ENCODE results near the gene SEC23IP. TPM values are rescaled to one million over a fixed set of nuclear protein-coding genes. Genes with fewer than 3 reads are reported as not detected.
"Not testable (repeated sequence)": the region's sequence is repeated elsewhere in the genome, so short reads cannot be mapped to it uniquely, and the experiment has no call there.

The SEC23IP gene
- total and polyA plus RNA-seq, 9 donors: 23.0 to 50.0 (median 40.5) TPM

DNA sequence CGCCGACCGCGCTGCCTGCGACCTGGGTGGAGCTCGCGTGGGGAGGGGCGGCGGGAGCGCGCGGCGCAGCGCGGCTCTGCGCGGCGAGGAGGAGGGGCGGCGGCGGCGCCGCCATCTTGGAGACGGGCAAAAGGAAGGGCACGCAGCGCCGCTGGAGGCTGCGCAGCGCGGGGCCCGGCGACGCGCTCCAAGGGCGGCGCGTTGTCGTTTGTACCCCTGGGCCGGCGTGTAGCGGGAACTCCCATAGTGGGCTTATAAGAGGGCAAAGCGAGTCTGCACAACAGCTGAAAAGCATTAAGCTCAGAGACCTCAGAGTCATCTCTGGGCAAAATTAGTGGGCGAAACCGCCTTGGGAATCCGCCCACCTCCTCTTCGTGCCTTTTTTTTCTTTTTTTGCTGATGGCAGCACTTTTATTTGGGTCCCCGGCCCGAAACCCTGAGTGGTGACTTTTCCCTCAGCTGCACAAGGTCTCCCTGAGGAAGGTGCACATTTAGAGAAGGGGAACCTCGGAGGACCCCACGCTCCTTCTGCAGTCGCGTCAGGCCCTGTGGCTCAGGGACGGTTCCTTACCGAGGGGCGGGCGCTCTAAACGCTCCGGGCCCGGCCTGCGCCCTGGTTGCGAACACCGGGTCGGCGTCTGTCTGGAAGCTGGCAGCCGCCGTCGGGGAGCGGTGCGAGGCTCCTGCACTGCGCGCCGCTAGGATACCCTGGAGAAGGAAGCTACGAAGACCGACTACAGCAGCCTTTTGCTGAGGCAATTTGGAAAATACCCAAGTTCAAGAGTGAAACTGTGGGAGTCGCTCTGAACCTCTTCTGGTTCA, 19.5 kb upstream of the SEC23IP start:
- Histone ChIP-seq H3K27me3 (ENCODE audit: control insufficient read depth, insufficient read depth, low read length) (no peaks in the 10 kb centered on the region), H3K9me3 (replicated peaks; ENCODE audit: control insufficient read depth, low read depth, low read length) (no peaks in the 10 kb centered on the region), H3K4me1 (ENCODE audit: control insufficient read depth, insufficient read depth, low read length) (peaks cover 11% of the 10 kb centered on the region), H3K4me3 (ENCODE audit: low read length) (peak overlapping the region; percentile 85), H3K36me3 (ENCODE audit: control insufficient read depth, insufficient read depth, low read length) (no peaks in the 10 kb centered on the region), H3K27ac (ENCODE audit: low read length) (peak overlapping the region; percentile 95)
- under 1% methylated on average over 70 of the region's 75 CpGs for WGBS (ENCODE audit: insufficient coverage)
- peak; percentile 96 for DNase-seq

DNA sequence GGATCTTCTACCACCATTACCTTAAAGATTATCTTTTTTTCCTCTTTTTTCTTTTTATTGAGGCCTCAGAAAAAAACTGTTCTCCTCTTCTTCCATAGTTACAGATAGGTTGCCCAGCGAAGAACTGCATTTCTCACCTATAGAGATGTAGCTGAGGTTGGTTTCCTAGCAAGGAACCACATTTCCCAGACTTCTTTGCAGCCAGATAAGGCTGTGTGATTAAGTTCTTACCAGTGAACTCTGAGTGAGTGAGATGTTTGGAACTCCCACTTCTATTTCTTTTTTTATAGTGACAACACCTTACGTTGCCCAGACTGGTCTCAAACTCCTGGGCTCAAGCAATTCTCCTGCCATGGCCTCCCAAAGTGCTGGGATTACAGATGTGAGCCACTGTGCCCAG, 14.0 kb upstream of the SEC23IP start:
- no peaks in the 10 kb centered on the region for H3K36me3 ChIP-seq (ENCODE audit: control insufficient read depth, insufficient read depth, low read length)
- H3K4me1 ChIP-seq (ENCODE audit: control insufficient read depth, insufficient read depth, low read length): peaks cover 4% of the 10 kb centered on the region
- DNase-seq: no peak
- no peaks in the 10 kb centered on the region for H3K9me3 ChIP-seq (replicated peaks; ENCODE audit: control insufficient read depth, low read depth, low read length)
- no peak overlapping the region for H3K4me3 ChIP-seq (ENCODE audit: low read length)
- no peaks in the 10 kb centered on the region for H3K27me3 ChIP-seq (ENCODE audit: control insufficient read depth, insufficient read depth, low read length)
- no peak overlapping the region for H3K27ac ChIP-seq (ENCODE audit: low read length)
- WGBS (ENCODE audit: insufficient coverage): no CpG with 5 or more reads among the region's 2 CpGs

DNA sequence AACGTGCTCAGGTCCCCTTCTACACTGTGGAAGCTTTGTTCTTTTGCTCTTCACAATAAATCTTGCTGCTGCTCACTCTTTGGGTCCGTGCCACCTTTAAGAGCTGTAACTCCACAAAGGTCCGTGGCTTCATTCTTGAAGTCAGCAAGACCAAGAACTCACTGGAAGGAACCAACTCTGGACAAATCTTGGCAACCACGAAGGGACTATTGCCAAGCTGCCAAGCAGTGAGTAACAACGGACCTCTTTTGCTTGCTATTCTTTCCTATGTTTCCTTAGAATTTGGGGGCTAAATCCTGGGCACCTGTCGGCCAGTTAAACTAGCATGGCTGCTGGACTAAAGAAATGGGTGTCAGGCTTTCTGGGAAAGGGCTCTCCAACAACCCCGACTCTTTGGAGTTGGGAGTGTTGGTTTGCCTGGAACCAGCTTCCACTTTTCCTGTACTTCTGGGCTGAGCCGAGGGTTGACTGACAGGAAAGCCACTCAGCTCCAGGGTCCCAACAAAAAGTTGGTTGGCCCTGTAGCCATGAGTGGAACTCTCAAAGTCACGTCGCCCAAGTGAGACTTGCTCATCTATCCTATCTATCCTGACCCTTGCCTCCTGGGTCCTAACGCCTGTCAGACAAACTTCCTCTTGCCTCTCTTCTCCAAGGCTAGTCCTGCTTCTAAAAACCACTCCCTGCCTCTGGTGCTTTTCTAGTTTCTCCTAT, 8.5 kb upstream of the SEC23IP start:
- H3K27me3 ChIP-seq (ENCODE audit: control insufficient read depth, insufficient read depth, low read length); DNase-seq; H3K9me3 ChIP-seq (replicated peaks; ENCODE audit: control insufficient read depth, low read depth, low read length); H3K4me1 ChIP-seq (ENCODE audit: control insufficient read depth, insufficient read depth, low read length); H3K4me3 ChIP-seq (ENCODE audit: low read length); H3K36me3 ChIP-seq (ENCODE audit: control insufficient read depth, insufficient read depth, low read length); H3K27ac ChIP-seq (ENCODE audit: low read length): not testable (repeated sequence)
- WGBS (ENCODE audit: insufficient coverage): 80% methylated on average over 9 of the region's 11 CpGs

DNA sequence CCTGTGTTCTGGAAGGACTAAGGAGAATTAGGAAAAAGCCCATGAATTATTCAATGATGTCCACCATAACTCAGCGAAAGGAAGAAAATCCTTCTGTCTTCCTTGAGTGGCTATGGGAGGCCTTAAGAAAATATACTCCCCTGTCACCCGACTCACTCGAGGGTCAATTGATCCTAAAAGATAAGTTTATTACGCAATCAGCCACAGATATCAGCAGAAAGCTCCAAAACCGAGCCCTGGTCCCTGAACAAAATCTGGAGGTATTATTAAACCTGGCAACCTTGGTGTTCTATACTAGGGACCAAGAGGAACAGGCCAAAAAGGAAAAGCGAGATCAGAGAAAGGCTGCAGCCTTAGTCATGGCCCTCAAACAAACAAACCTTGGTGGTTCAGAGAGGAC, 6.5 kb upstream of the SEC23IP start:
- H3K36me3 ChIP-seq (ENCODE audit: control insufficient read depth, insufficient read depth, low read length); H3K27ac ChIP-seq (ENCODE audit: low read length); H3K9me3 ChIP-seq (replicated peaks; ENCODE audit: control insufficient read depth, low read depth, low read length); H3K4me3 ChIP-seq (ENCODE audit: low read length); DNase-seq; H3K4me1 ChIP-seq (ENCODE audit: control insufficient read depth, insufficient read depth, low read length); H3K27me3 ChIP-seq (ENCODE audit: control insufficient read depth, insufficient read depth, low read length): not testable (repeated sequence)
- 63% methylated on average over 2 of the region's 6 CpGs for WGBS (ENCODE audit: insufficient coverage)

DNA sequence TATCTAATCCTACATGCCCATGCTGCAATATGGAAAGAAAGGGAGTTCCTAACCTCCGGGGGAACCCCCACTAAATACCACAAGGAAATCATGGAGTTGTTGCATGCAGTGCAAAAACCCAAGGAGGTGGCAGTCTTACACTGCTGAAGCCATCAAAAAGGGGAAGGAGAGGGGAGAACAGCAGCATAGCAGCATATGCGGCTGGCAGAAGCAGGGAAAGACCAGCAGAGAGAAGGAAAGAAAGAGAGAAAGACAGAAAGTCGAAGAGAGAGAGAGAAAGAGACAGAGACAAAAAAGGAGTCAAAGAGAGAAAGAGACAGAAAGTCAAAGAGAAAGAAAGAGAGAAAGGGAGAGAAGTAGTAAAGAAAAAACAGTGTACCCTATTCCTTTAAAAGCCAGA, 3.8 kb upstream of the SEC23IP start:
- not testable (repeated sequence) for H3K27ac ChIP-seq (ENCODE audit: low read length); H3K36me3 ChIP-seq (ENCODE audit: control insufficient read depth, insufficient read depth, low read length); DNase-seq; H3K4me3 ChIP-seq (ENCODE audit: low read length); H3K9me3 ChIP-seq (replicated peaks; ENCODE audit: control insufficient read depth, low read depth, low read length); H3K27me3 ChIP-seq (ENCODE audit: control insufficient read depth, insufficient read depth, low read length)
- peaks cover 11% of the 10 kb centered on the region for H3K4me1 ChIP-seq (ENCODE audit: control insufficient read depth, insufficient read depth, low read length)
- 85% methylated on average over 2 of the region's 3 CpGs for WGBS (ENCODE audit: insufficient coverage)

DNA sequence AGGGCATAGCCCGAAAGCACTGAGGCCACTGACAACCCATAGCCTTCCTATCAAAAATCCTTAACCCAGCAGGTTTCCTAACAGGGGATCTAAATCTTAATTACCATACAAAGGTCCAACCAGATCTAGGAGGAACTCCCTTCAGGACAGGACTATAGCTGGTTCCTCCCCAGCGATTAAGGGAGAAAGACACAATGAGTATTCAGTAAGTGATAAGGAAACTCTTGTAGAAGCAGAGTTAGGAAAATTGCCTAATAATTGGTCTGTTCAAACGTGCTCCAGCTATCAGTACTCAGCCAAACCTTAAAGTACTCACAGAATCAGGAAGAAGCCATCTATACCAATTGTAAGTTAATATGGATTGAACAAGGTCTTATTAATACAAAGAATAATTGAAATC, 3.3 kb upstream of the SEC23IP start:
- WGBS (ENCODE audit: insufficient coverage): 60% methylated on average over 1 of the region's 3 CpGs
- not testable (repeated sequence) for H3K27me3 ChIP-seq (ENCODE audit: control insufficient read depth, insufficient read depth, low read length); H3K27ac ChIP-seq (ENCODE audit: low read length)

DNA sequence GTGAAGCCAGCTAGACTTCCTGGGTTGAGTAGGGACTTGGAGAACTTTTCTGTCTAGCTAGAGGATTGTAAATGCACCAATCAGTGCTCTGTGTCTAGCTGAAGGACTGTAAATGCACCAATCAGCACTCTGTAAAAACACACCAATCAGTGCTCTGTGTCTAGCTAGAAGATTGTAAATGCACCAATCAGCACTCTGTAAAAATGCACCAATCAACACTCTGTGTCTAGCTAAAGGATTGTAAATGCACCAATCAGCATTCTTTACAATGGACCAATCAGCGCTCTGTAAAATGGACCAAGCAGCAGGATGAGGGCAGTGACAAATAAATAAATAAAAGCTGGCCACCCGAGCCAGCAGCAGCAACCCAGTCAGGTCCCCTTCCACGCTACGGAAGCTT, 2.2 kb upstream of the SEC23IP start:
- not testable (repeated sequence) for H3K4me3 ChIP-seq (ENCODE audit: low read length); H3K9me3 ChIP-seq (replicated peaks; ENCODE audit: control insufficient read depth, low read depth, low read length); H3K36me3 ChIP-seq (ENCODE audit: control insufficient read depth, insufficient read depth, low read length); H3K27me3 ChIP-seq (ENCODE audit: control insufficient read depth, insufficient read depth, low read length); H3K27ac ChIP-seq (ENCODE audit: low read length); DNase-seq
- H3K4me1 ChIP-seq (ENCODE audit: control insufficient read depth, insufficient read depth, low read length): peaks cover 13% of the 10 kb centered on the region
- WGBS (ENCODE audit: insufficient coverage): 100% methylated on average over 3 of the region's 4 CpGs

More for the DNA sequence above, 3.3 kb upstream of the SEC23IP start:
- not testable (repeated sequence) for H3K36me3 ChIP-seq (ENCODE audit: control insufficient read depth, insufficient read depth, low read length); H3K9me3 ChIP-seq (replicated peaks; ENCODE audit: control insufficient read depth, low read depth, low read length); DNase-seq; H3K4me3 ChIP-seq (ENCODE audit: low read length)
- peaks cover 13% of the 10 kb centered on the region for H3K4me1 ChIP-seq (ENCODE audit: control insufficient read depth, insufficient read depth, low read length)

DNA sequence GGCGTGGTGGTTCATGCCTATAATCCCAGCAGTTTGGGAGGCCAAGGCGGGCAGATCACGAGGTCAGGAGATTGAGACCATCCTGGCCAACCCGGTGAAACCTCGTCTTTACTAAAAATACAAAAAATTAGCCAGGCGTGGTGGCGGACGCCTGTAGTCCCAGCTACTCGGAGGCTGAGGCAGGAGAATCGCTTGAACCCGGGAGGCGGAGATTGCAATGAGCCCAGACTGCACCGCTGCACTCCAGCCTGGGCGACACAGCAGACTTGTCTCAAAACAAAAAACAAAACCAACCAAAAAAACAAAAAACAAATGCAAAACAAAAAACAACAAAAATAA, 712 bp upstream of the SEC23IP start:
- Histone ChIP-seq H3K4me1 (ENCODE audit: control insufficient read depth, insufficient read depth, low read length) (peaks cover 14% of the 10 kb centered on the region), H3K27ac (ENCODE audit: low read length) (peak overlapping the region; percentile 86), H3K4me3 (ENCODE audit: low read length) (peak overlapping the region; percentile 99), H3K36me3 (ENCODE audit: control insufficient read depth, insufficient read depth, low read length) (peaks cover 10% of the 10 kb centered on the region)
- not testable (repeated sequence) for DNase-seq; H3K27me3 ChIP-seq (ENCODE audit: control insufficient read depth, insufficient read depth, low read length); H3K9me3 ChIP-seq (replicated peaks; ENCODE audit: control insufficient read depth, low read depth, low read length)
- WGBS (ENCODE audit: insufficient coverage): 62% methylated on average over 11 of the region's 14 CpGs

DNA sequence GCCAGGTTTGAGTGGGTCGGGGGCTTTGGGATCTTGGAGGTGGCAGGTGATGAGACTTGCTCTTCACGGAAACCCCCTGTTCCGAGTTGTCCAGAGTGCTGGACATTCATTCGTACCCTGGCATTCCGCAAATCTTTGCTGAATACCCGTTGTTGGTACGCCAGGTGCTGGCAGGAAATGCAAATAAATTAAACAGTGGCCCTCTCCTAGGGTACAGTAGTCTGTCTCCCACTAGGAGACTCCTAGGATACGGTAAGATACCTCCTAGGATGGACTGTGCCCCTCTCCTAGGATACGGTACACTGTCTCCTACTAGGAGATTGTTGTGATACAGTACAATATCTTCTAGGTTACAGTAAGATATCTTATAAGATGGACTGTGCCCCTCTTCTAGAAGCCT, 544 bp downstream of the SEC23IP start:
- Histone ChIP-seq H3K4me3 (ENCODE audit: low read length) (peak overlapping the region; percentile 99), H3K9me3 (replicated peaks; ENCODE audit: control insufficient read depth, low read depth, low read length) (no peaks in the 10 kb centered on the region), H3K4me1 (ENCODE audit: control insufficient read depth, insufficient read depth, low read length) (peaks cover 17% of the 10 kb centered on the region), H3K27me3 (ENCODE audit: control insufficient read depth, insufficient read depth, low read length) (no peaks in the 10 kb centered on the region), H3K36me3 (ENCODE audit: control insufficient read depth, insufficient read depth, low read length) (peaks cover 10% of the 10 kb centered on the region), H3K27ac (ENCODE audit: low read length) (peak overlapping the region; percentile 86)
- DNase-seq: no peak
- 3% methylated on average over 7 of the region's 9 CpGs for WGBS (ENCODE audit: insufficient coverage)

DNA sequence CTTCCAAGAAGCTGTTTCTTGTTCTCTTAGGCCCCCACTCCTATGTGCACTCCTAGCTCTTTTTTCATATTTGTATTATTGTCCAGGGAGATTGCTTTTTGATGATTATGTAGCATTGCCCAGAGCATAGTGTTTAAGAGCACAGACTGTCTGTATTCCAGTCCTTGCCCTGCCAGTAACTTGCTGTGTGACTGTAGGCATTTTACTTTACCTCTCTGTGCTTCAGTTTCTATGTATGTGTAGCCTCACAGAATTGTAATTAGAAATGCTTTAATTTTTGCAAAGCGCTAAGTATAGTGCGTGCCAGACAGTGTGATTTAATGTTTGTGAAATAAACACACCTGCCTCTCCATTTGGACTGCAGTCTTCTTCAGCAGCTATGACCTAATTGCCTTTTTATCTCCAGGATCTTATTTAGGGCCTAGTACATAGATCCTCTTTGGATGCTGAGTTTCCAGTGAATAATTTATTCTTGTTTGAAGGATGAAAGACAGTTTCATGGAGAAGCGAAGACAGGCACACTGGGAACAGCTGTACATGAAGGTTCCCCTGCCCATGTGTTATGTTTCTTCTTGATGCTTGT, 1.4 kb downstream of the SEC23IP start:
- no CpG with 5 or more reads among the region's 3 CpGs for WGBS (ENCODE audit: insufficient coverage)
- H3K4me3 ChIP-seq (ENCODE audit: low read length): no peak overlapping the region
- peaks cover 17% of the 10 kb centered on the region for H3K4me1 ChIP-seq (ENCODE audit: control insufficient read depth, insufficient read depth, low read length)

More for the DNA sequence above, 1.4 kb downstream of the SEC23IP start:
- peaks cover 16% of the 10 kb centered on the region for H3K36me3 ChIP-seq (ENCODE audit: control insufficient read depth, insufficient read depth, low read length)
- H3K27ac ChIP-seq (ENCODE audit: low read length): no peak overlapping the region
- H3K9me3 ChIP-seq (replicated peaks; ENCODE audit: control insufficient read depth, low read depth, low read length): no peaks in the 10 kb centered on the region
- no peak for DNase-seq
- H3K27me3 ChIP-seq (ENCODE audit: control insufficient read depth, insufficient read depth, low read length): no peaks in the 10 kb centered on the region
